ENCODE measurements around the gene OR1F1.

DNA sequence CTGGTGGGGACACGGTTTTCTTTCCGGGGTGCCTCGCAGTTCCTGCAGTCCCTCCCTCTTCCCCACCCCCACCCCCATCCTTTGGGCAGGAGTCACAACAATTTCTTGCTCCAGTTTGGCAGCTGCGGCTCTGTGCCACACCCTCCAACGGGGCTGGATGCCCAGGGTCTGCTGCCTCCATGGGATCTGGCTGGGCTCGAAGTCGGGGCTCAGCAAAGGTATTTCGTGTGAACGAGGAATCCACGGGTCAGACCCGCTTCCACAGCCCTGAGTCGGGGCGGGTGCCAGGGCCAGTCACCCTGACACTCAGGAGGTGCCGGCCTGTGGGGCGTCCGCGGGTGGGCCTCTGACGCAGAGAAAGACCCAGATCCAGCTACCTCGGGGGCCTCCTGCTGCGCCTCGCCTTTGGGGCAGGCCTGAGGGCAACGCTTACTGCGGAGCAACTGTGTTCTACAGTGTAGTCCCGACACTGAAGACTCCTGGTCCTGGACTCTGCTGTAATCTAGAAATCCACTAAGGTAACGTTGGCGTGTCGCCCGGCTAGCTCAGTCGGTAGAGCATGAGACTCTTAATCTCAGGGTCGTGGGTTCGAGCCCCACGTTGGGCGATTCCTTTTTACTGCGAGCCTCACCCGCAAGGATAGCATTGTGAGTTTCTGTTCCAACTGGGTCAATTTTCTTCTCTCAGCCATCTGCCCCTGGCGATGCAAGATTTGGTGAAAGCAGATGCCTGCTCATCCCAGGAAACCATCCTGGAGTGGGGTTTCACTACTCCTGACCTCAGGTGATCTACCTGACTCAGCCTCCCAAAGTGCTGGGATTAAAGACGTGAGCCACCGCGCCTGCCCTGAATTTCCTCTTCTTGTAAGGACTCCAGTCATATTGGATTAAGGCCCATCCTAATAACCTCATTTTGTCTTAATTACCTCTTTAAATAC, 12.6 kb upstream of the OR1F1 start:
- TF ChIP-seq CTCF (IDR thresholded peaks at IDR 0.05) (no peak), EZH2 (IDR thresholded peaks at IDR 0.05; ENCODE audit: borderline replicate concordance, insufficient read depth, low read depth, low read length, poor library complexity, severe bottlenecking) (no peak)
